Glutamatergic neuron (in vitro differentiated cells): ENCODE results near the gene LYPD6. TPM values are rescaled to one million over a fixed set of nuclear protein-coding genes. Genes with fewer than 3 reads are reported as not detected.

Experiments
- DNase-seq: peaks from one replicate; pipeline ENCODE4 v3.0.0; 2022
- H3K27ac Mint-ChIP-seq: one replicate; pipeline ENCODE4 v1.8.0; 2020; ENCODE audit warnings: mild to moderate bottlenecking, mixed read lengths, inconsistent platforms; ENCODE audit not compliant: unreplicated experiment
- H3K27me3 Mint-ChIP-seq: one replicate; pipeline ENCODE4 v1.8.0; 2020; ENCODE audit warnings: mild to moderate bottlenecking, moderate library complexity, mixed read lengths, inconsistent platforms; ENCODE audit not compliant: unreplicated experiment
- H3K36me3 Mint-ChIP-seq: one replicate; pipeline ENCODE4 v1.8.0; 2020; ENCODE audit warnings: mild to moderate bottlenecking, mixed read lengths, inconsistent platforms; ENCODE audit not compliant: unreplicated experiment
- H3K4me1 Mint-ChIP-seq: one replicate; pipeline ENCODE4 v1.8.0; 2020; ENCODE audit warnings: mild to moderate bottlenecking, low read depth, mixed read lengths, inconsistent platforms; ENCODE audit not compliant: unreplicated experiment
- H3K4me3 Mint-ChIP-seq: one replicate; pipeline ENCODE4 v1.8.0; 2020; ENCODE audit warnings: mild to moderate bottlenecking, mixed read lengths, inconsistent platforms; ENCODE audit not compliant: unreplicated experiment
- H3K9me3 Mint-ChIP-seq: one replicate; pipeline ENCODE4 v1.8.0; 2020; ENCODE audit warnings: mild to moderate bottlenecking, moderate library complexity, mixed read lengths, inconsistent platforms; ENCODE audit not compliant: unreplicated experiment
- CTCF ChIP-seq: fragments of 200-600 bp; sonication (generic); IDR thresholded peaks from one replicate; pipeline ENCODE4 v1.5.0; 2021; ENCODE audit not compliant: partially characterized antibody, unreplicated experiment
- total RNA-seq: library from RNA; stranded (reverse); fragmentation: NEBNext Ultra II Directional; extraction: Animal tissue kit (Norgen Biotek cat#: 25700); gene quantifications from one replicate; pipeline ENCODE4 v1.2.1, GENCODE V29; 2021; ENCODE audit not compliant: unreplicated experiment

Gene LYPD6
- total RNA-seq, 1 donor from 2014 or later = 1.5 TPM

GRCh38 chr2:149370061-149370775 lies 39.8 kb downstream of the LYPD6 start:
- Mint-ChIP-seq H3K4me1 (no peaks in the 10 kb centered on the region), H3K36me3 (no peaks in the 10 kb centered on the region), H3K4me3 (no peak overlapping the region), H3K27ac (no peak overlapping the region), H3K27me3 (no peaks in the 10 kb centered on the region), H3K9me3 (peaks cover 2% of the 10 kb centered on the region)
- TF ChIP-seq CTCF = no peak
- DNase-seq = no peak

GRCh38 chr2:149371476-149371875 lies 41.1 kb downstream of the LYPD6 start:
- H3K27me3 Mint-ChIP-seq = no peaks in the 10 kb centered on the region
- no peaks in the 10 kb centered on the region for H3K4me1 Mint-ChIP-seq
- no peaks in the 10 kb centered on the region for H3K36me3 Mint-ChIP-seq
- H3K9me3 Mint-ChIP-seq = peaks cover 2% of the 10 kb centered on the region
- no peak for TF ChIP-seq CTCF
- H3K4me3 Mint-ChIP-seq = no peak overlapping the region
- no peak overlapping the region for H3K27ac Mint-ChIP-seq
- DNase-seq = no peak

GRCh38 chr2:149375801-149376361 lies 45.5 kb downstream of the LYPD6 start:
- DNase-seq = no peak
- H3K4me3 Mint-ChIP-seq = no peak overlapping the region

GRCh38 chr2:149380205-149380604 lies 49.8 kb downstream of the LYPD6 start:
- peaks cover 5% of the 10 kb centered on the region for H3K4me1 Mint-ChIP-seq
- H3K4me3 Mint-ChIP-seq = no peak overlapping the region
- TF ChIP-seq CTCF = no peak
- no peak for DNase-seq
- no peaks in the 10 kb centered on the region for H3K36me3 Mint-ChIP-seq
- no peak overlapping the region for H3K27ac Mint-ChIP-seq
- H3K9me3 Mint-ChIP-seq = no peaks in the 10 kb centered on the region
- no peaks in the 10 kb centered on the region for H3K27me3 Mint-ChIP-seq

More at GRCh38 chr2:149375801-149376361, 45.5 kb downstream of the LYPD6 start:
- TF ChIP-seq CTCF = no peak
- H3K27me3 Mint-ChIP-seq = no peaks in the 10 kb centered on the region
- no peaks in the 10 kb centered on the region for H3K4me1 Mint-ChIP-seq
- H3K9me3 Mint-ChIP-seq = no peaks in the 10 kb centered on the region
- H3K36me3 Mint-ChIP-seq = no peaks in the 10 kb centered on the region
- H3K27ac Mint-ChIP-seq = no peak overlapping the region

- no peak overlapping the region for H3K4me3 Mint-ChIP-seq
- H3K9me3 Mint-ChIP-seq = no peaks in the 10 kb centered on the region
- no peak for TF ChIP-seq CTCF
- DNase-seq = no peak
- H3K27me3 Mint-ChIP-seq = no peaks in the 10 kb centered on the region
- H3K27ac Mint-ChIP-seq = no peak overlapping the region
- H3K4me1 Mint-ChIP-seq = peaks cover 5% of the 10 kb centered on the region
- no peaks in the 10 kb centered on the region for H3K36me3 Mint-ChIP-seq
Measured at GRCh38 chr2:149383340-149383739, 53.0 kb downstream of the LYPD6 start.
